WTC11 (cell line): ENCODE data around the gene PCDH9. TPM values are rescaled to one million over a fixed set of nuclear protein-coding genes. Genes with fewer than 3 reads are reported as not detected.

ENCODE experiments used
- ATAC-seq: fragments of 200-7000 bp; cut with Tn5 transposase; 2 replicates; pipeline ENCODE4 v1.10.0; 2021; ENCODE audit warnings: mild to moderate bottlenecking, moderate library complexity
- CTCF ChIA-PET: fragments of 300-600 bp; sonication (Branson Sonifier 250); formaldehyde crosslinking; loops from one replicate; lab custom pipeline; 2021; ENCODE audit warnings: antibody characterized with exemption; lab: Charles Lee
- POLR2A ChIA-PET: fragments of 350-600 bp; sonication (Branson Sonifier 250); formaldehyde crosslinking; loops from one replicate; lab custom pipeline; 2021; ENCODE audit warnings: antibody characterized with exemption; lab: Charles Lee
- DNase-seq: peaks from one replicate; pipeline ENCODE4 v3.0.0; 2021; ENCODE audit warnings: low spot score
- H3K27ac Mint-ChIP-seq: 2 replicates; pipeline ENCODE4 v1.8.0; 2021; ENCODE audit warnings: mixed read lengths
- H3K27me3 Mint-ChIP-seq: 2 replicates; pipeline ENCODE4 v1.8.0; 2021; ENCODE audit warnings: low read depth, mild to moderate bottlenecking, moderate library complexity, mixed read lengths
- H3K36me3 Mint-ChIP-seq: 2 replicates; pipeline ENCODE4 v1.8.0; 2021; ENCODE audit warnings: mixed read lengths
- H3K4me1 Mint-ChIP-seq: 2 replicates; pipeline ENCODE4 v1.8.0; 2022; ENCODE audit warnings: mixed read lengths
- H3K4me3 Mint-ChIP-seq: 2 replicates; pipeline ENCODE4 v1.8.0; 2021; ENCODE audit warnings: mild to moderate bottlenecking, moderate library complexity, mixed read lengths
- H3K9me3 Mint-ChIP-seq: 2 replicates; pipeline ENCODE4 v1.8.0; 2021; ENCODE audit warnings: mixed read lengths
- CBFB ChIP-seq: sonication (generic); formaldehyde crosslinking; IDR thresholded peaks from 2 replicates; pipeline ENCODE4 v1.8.1; 2022; ENCODE audit warnings: mild to moderate bottlenecking, low read depth, missing genetic modification reagents
- CTCF ChIP-seq: fragments of 200-600 bp; IDR thresholded peaks from 2 replicates; pipeline ENCODE4 v1.8.0; 2022; ENCODE audit warnings: antibody characterized with exemption
- E2F1 ChIP-seq: sonication (generic); formaldehyde crosslinking; IDR thresholded peaks from 2 replicates; pipeline ENCODE4 v1.8.0; 2022; ENCODE audit warnings: mild to moderate bottlenecking, missing genetic modification reagents
- ELF4 ChIP-seq: sonication (generic); formaldehyde crosslinking; IDR thresholded peaks from 2 replicates; pipeline ENCODE4 v1.8.1; 2022; ENCODE audit warnings: low read depth, mild to moderate bottlenecking, moderate library complexity, missing genetic modification reagents
- FOXK1 ChIP-seq: sonication (generic); formaldehyde crosslinking; IDR thresholded peaks from 2 replicates; pipeline ENCODE4 v1.8.0; 2022; ENCODE audit warnings: mild to moderate bottlenecking, moderate library complexity, missing genetic modification reagents
- GRHL2 ChIP-seq: fragments of 250-450 bp; sonication (Bioruptor Pico); IDR thresholded peaks from 2 replicates; pipeline ENCODE4 v1.8.0; 2022; ENCODE audit warnings: mild to moderate bottlenecking, moderate library complexity; ENCODE audit not compliant: insufficient replicate concordance, severe bottlenecking
- KAT7 ChIP-seq: sonication (generic); formaldehyde crosslinking; IDR thresholded peaks from 2 replicates; pipeline ENCODE4 v1.8.1; 2023; ENCODE audit warnings: missing genetic modification reagents, mild to moderate bottlenecking, borderline replicate concordance
- NFYB ChIP-seq: sonication (generic); formaldehyde crosslinking; conservative IDR thresholded peaks from 2 replicates; pipeline ENCODE4 v1.8.0; 2022; ENCODE audit warnings: low read depth, missing genetic modification reagents
- SOX15 ChIP-seq: fragments of 250-450 bp; sonication (Bioruptor Pico); IDR thresholded peaks from 2 replicates; pipeline ENCODE4 v1.9.0; 2021; ENCODE audit warnings: mild to moderate bottlenecking
- SP1 ChIP-seq: sonication (generic); formaldehyde crosslinking; conservative IDR thresholded peaks from 2 replicates; pipeline ENCODE4 v1.8.1; 2022; ENCODE audit warnings: missing genetic modification reagents
- TEAD1 ChIP-seq: sonication (generic); formaldehyde crosslinking; IDR thresholded peaks from 2 replicates; pipeline ENCODE4 v1.8.0; 2022; ENCODE audit warnings: mild to moderate bottlenecking, missing genetic modification reagents
- USF1 ChIP-seq: sonication (generic); formaldehyde crosslinking; IDR thresholded peaks from 2 replicates; pipeline ENCODE4 v1.8.0; 2022; ENCODE audit warnings: mild to moderate bottlenecking, missing genetic modification reagents
- ZBTB43 ChIP-seq: sonication (generic); formaldehyde crosslinking; IDR thresholded peaks from 2 replicates; pipeline ENCODE4 v1.8.1; 2023; ENCODE audit warnings: mild to moderate bottlenecking, missing genetic modification reagents
- ZNF121 ChIP-seq: sonication (generic); formaldehyde crosslinking; IDR thresholded peaks from 2 replicates; pipeline ENCODE4 v1.8.0; 2023; ENCODE audit warnings: missing genetic modification reagents
- ZNF263 ChIP-seq: sonication (generic); formaldehyde crosslinking; IDR thresholded peaks from 2 replicates; pipeline ENCODE4 v1.8.1; 2022; ENCODE audit warnings: low read depth, mild to moderate bottlenecking, moderate library complexity, missing genetic modification reagents
- ZNF281 ChIP-seq: sonication (generic); formaldehyde crosslinking; IDR thresholded peaks from 2 replicates; pipeline ENCODE4 v1.8.0; 2023; ENCODE audit warnings: mild to moderate bottlenecking, missing genetic modification reagents
- ZNF317 ChIP-seq: sonication (generic); formaldehyde crosslinking; IDR thresholded peaks from 2 replicates; pipeline ENCODE4 v1.8.1; 2023; ENCODE audit warnings: low read depth, mild to moderate bottlenecking, moderate library complexity, missing genetic modification reagents, borderline replicate concordance
- ZNF423 ChIP-seq: fragments of 250-450 bp; sonication (Bioruptor Pico); IDR thresholded peaks from 2 replicates; pipeline ENCODE4 v2.1.2; 2022; ENCODE audit warnings: mild to moderate bottlenecking, moderate library complexity
- ZNF532 ChIP-seq: fragments of 250-450 bp; sonication (Bioruptor Pico); IDR thresholded peaks from 2 replicates; pipeline ENCODE4 v1.9.0; 2021; ENCODE audit warnings: mild to moderate bottlenecking, borderline replicate concordance
- total RNA-seq: library from RNA; stranded (reverse); gene quantifications from 3 replicates; pipeline ENCODE4 v1.2.3, GENCODE V29; 2021

PCDH9 gene
- total RNA-seq, 1 experiment from 2014 or later = 0.48 TPM

- TF ChIP-seq ZNF121 (no peak), ZNF263 (CRISPR knock-in tag) (no peak), CTCF (no peak), CBFB (CRISPR knock-in tag) (no peak)
Measured at GRCh38 chr13:66775196-66775595, 454.9 kb downstream of the PCDH9 start (continued).

GRCh38 chr13:66774046-66774445 lies 456.1 kb downstream of the PCDH9 start:
- no peak overlapping the region for H3K4me3 Mint-ChIP-seq
- H3K4me1 Mint-ChIP-seq = no peaks in the 10 kb centered on the region
- H3K36me3 Mint-ChIP-seq = peaks cover 3% of the 10 kb centered on the region; the same call in 1 of the 2 replicates
- ChIA-PET CTCF (no interaction called here), POLR2A (no interaction called here)
- H3K27ac Mint-ChIP-seq = no peak overlapping the region
- no peak for DNase-seq
- TF ChIP-seq ZNF281 (no peak), ZNF423 (CRISPR knock-in tag) (no peak), ZNF317 (CRISPR knock-in tag) (no peak), TEAD1 (CRISPR knock-in tag) (no peak), ELF4 (CRISPR knock-in tag) (no peak), E2F1 (CRISPR knock-in tag) (no peak), ZBTB43 (no peak), CBFB (CRISPR knock-in tag) (no peak), FOXK1 (CRISPR knock-in tag) (no peak), KAT7 (no peak), SP1 (CRISPR knock-in tag) (no peak), SOX15 (CRISPR knock-in tag) (no peak), NFYB (CRISPR knock-in tag) (no peak), GRHL2 (CRISPR knock-in tag) (no peak), USF1 (no peak)
- H3K9me3 Mint-ChIP-seq = peaks cover 7% of the 10 kb centered on the region
- ATAC-seq = no peak
- H3K27me3 Mint-ChIP-seq = no peaks in the 10 kb centered on the region

GRCh38 chr13:66765559-66765958 lies 464.6 kb downstream of the PCDH9 start:
- Mint-ChIP-seq H3K4me3 (no peak overlapping the region), H3K4me1 (no peaks in the 10 kb centered on the region), H3K27ac (no peak overlapping the region), H3K36me3 (peaks cover 19% of the 10 kb centered on the region), H3K9me3 (peaks cover 20% of the 10 kb centered on the region), H3K27me3 (no peaks in the 10 kb centered on the region)
- ChIA-PET CTCF (interaction anchor here (1.5 kb wide), 1 partner anchor 229 kb away, joined by 4 read pairs; no protein-coding TSS in a partner anchor), POLR2A (no interaction called here)
- no peak for ATAC-seq
- no peak for DNase-seq
- no peak for TF ChIP-seq ZNF532 (CRISPR knock-in tag)
